Sciatic nerve (tissue), 2 donors: ENCODE measurements around the gene DOK5. TPM values are rescaled to one million over a fixed set of nuclear protein-coding genes. Genes with fewer than 3 reads are reported as not detected.

ENCODE experiments used
- ATAC-seq: fragments of 200-7000 bp; cut with Tn5 transposase; one replicate; pipeline ENCODE4 v1.9.1; 2020; ENCODE audit warnings: mild to moderate bottlenecking, moderate library complexity
- DNase-seq: peaks from one replicate; pipeline ENCODE4 v3.0.0-alpha.2; 2020; ENCODE audit warnings: low spot score
- intact Hi-C: fragments of 100-400 bp; cut with DNase I; formaldehyde crosslinking; loops from one replicate; pipeline ENCODE4 v1.14.2; 2022
- total RNA-seq: library from RNA; stranded (reverse); fragmentation: NEBNext Ultra II Directional; extraction: Animal tissue kit (Norgen Biotek cat#: 25700); gene quantifications from one replicate; pipeline ENCODE4 v1.2.1, GENCODE V29; 2021
- donor health status: DM: no; HTN: no; CAD: no.
- donor health status: DM: no; HTN: no; CAD: no.

DOK5 gene
- total RNA-seq, 1 donor from 2014 or later, result 13.6 TPM

GRCh38 chr20:54589402-54590030, 114.1 kb downstream of the DOK5 start:
- DNase-seq, result no peak
- no peak for ATAC-seq
- intact Hi-C loops, result no loop called here

- intact Hi-C loops, result no loop called here
Observed at GRCh38 chr20:54590856-54591255, 115.5 kb downstream of the DOK5 start.

GRCh38 chr20:54596651-54597050, 121.3 kb downstream of the DOK5 start:
- DNase-seq (no peak), ATAC-seq (no peak)
- intact Hi-C loops, result no loop called here

More at GRCh38 chr20:54590856-54591255, 115.5 kb downstream of the DOK5 start:
- DNase-seq, result no peak
- no peak for ATAC-seq

- ATAC-seq (no peak), DNase-seq (no peak)
- intact Hi-C loops, result no loop called here
Observed at GRCh38 chr20:54598352-54598751, 123.0 kb downstream of the DOK5 start.

GRCh38 chr20:54600634-54601033, 125.2 kb downstream of the DOK5 start:
- DNase-seq (no peak), ATAC-seq (no peak)
- intact Hi-C loops, result no loop called here

- ATAC-seq, result no peak
- intact Hi-C loops, result no loop called here
- DNase-seq, result no peak
Observed at GRCh38 chr20:54601831-54602515, 126.6 kb downstream of the DOK5 start.

GRCh38 chr20:54605319-54605718, 129.9 kb downstream of the DOK5 start:
- DNase-seq, result no peak
- intact Hi-C loops, result no loop called here
- ATAC-seq, result no peak

GRCh38 chr20:54606380-54606779, 131.0 kb downstream of the DOK5 start:
- DNase-seq, result no peak
- intact Hi-C loops, result no loop called here
- ATAC-seq, result no peak

- DNase-seq (no peak), ATAC-seq (no peak)
- intact Hi-C loops, result no loop called here
Observed at GRCh38 chr20:54608039-54608745, 132.8 kb downstream of the DOK5 start.

- ATAC-seq (no peak), DNase-seq (no peak)
- intact Hi-C loops, result no loop called here
Observed at GRCh38 chr20:54608943-54609342, 133.6 kb downstream of the DOK5 start.

GRCh38 chr20:54611708-54612412, 136.5 kb downstream of the DOK5 start:
- intact Hi-C loops, result no loop called here
- DNase-seq (peak; percentile 57), ATAC-seq (no peak)

- intact Hi-C loops, result no loop called here
- DNase-seq, result no peak
- ATAC-seq, result no peak
Observed at GRCh38 chr20:54618412-54618811, 143.0 kb downstream of the DOK5 start.

- no peak for DNase-seq
- intact Hi-C loops, result no loop called here
- no peak for ATAC-seq
Observed at GRCh38 chr20:54619181-54619580, 143.8 kb downstream of the DOK5 start.

GRCh38 chr20:54619682-54620081, 144.3 kb downstream of the DOK5 start:
- intact Hi-C loops, result no loop called here
- DNase-seq, result no peak
- ATAC-seq, result no peak

- intact Hi-C loops, result no loop called here
- no peak for DNase-seq
- no peak for ATAC-seq
Observed at GRCh38 chr20:54620611-54621010, 145.2 kb downstream of the DOK5 start.

- DNase-seq (peak; percentile 64), ATAC-seq (peak; percentile 29)
- intact Hi-C loops, result no loop called here
Observed at GRCh38 chr20:54622333-54623295, 147.2 kb downstream of the DOK5 start.

GRCh38 chr20:54623991-54624569, 148.7 kb downstream of the DOK5 start:
- intact Hi-C loops, result no loop called here
- ATAC-seq, result peak; percentile 41
- DNase-seq, result no peak

- intact Hi-C loops, result no loop called here
- peak; percentile 92 for ATAC-seq
- no peak for DNase-seq
Observed at GRCh38 chr20:54624706-54625390, 149.5 kb downstream of the DOK5 start.
